Ramos (cell line): Measurements from ENCODE around the gene MED16.

Experiments used
- in situ Hi-C: fragments of 300-500 bp; cut with MboI; formaldehyde crosslinking; loops from one replicate; pipeline ENCODE4 v1.14.3; 2022; ENCODE audit warnings: low sequenced_read_pairs; ENCODE audit not compliant: unreplicated experiment

MED16 gene

DNA sequence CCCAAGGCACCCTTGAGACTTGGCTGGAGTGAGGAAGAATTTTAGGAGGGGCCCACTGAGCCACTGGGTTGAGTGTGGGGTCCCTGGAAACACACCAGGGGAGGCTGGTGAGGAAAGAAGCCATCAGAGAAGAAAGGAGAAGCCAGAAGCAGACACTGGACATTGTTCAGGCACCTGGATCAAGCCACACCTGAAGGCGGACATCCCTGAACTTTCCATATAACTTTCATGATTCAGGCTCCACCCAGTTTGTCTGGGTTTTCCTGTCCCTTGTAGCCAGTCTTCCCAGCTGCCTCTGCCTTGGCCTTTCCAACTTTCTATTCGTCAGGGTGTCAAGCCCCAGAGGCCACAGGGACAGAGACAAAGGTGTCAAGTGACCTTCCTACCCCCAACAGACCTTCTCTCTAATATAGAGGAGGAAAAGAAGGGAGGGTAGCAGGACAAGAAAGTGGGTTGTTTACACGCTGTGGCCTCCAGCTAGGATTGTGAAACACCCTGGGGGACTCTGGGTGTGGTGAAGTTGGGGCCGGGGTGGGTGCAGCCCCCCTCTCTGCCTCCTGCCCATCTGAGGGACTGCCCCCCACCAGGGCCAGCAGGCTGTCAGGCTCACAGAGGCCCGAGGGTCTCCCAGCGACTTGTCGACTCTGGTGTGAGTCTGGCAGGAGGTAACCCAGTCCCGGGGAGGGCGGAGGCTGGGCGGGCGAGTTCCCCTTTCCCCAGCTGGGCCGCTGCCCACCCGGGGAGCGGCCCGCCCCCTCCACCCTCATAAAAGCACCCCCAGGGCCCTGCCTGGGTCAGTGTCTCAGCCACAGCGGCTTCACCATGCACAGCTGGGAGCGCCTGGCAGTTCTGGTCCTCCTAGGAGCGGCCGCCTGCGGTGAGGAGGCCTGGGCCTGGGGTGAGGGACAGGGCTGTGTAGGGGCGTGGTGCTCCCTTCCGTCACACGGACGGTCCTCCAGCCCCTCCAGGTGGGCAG lies 33.8 kb downstream of the MED16 start, which contains the start of gene CFD:
Gene CFD, plus strand, starts transcription at position 797 of the 976 bp plus-strand sequence. Its CDS starts 26 bp downstream, at position 823.
- in situ Hi-C loops, result loop anchor here (5.0 to 10.0 kb wide), 2 partner anchors 63 to 126 kb away; partner anchors contain the start of gene WDR18

DNA sequence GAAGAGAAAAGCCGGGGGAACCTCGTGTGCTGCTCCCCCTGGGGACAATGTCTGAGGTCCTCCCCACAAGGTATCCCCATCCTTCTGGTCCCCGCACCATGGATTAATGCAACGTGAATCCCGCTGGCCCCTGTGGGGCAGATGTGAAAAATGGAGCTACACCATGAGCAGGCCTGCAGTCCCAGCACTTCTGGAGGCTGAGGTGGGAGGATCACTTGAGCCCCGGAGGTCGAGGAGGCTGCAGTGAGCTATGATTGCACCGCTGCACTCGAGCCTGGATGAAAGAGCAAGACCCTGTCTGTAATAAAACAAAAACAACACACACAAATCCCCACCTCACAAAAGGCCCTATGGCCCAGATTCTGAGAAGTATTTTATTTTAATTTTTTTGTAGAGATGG lies 34.7 kb downstream of the MED16 start:
- in situ Hi-C loops, result loop anchor here (5.0 to 10.0 kb wide), 2 partner anchors 64 to 127 kb away; partner anchors contain the start of gene WDR18

DNA sequence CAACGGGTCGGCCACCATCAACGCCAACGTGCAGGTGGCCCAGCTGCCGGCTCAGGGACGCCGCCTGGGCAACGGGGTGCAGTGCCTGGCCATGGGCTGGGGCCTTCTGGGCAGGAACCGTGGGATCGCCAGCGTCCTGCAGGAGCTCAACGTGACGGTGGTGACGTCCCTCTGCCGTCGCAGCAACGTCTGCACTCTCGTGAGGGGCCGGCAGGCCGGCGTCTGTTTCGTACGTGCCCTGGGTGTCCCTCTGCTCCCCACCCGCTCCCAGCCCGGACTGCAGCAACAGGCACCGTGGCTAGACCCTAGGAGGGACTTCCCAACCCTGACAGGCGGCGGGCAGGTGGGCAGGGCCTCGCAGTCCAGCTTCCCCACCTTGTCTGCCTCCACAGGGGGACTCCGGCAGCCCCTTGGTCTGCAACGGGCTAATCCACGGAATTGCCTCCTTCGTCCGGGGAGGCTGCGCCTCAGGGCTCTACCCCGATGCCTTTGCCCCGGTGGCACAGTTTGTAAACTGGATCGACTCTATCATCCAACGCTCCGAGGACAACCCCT lies 37.3 kb downstream of the MED16 start:
- in situ Hi-C loops, result loop anchor here (5.0 to 10.0 kb wide), 2 partner anchors 67 to 129 kb away; partner anchors contain the start of gene WDR18

DNA sequence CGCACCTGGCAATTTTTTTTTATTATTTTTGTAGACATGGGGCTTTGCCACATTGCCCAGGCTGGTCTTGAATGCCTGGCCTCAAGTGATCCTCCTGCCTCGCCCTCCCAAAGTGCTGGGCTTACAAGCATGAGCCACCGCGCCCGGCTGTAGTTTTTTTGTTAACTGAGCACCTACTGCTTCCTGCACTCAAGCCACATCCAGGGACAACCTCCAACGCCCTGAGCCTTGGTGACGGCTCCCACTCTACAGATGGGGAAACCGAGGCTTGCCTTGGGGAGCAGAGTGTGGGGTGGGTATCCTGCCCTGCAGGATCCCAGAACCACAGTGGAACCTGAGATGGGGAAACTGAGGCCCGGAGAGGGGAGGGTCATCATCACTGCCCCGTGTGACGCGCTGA lies 37.8 kb downstream of the MED16 start:
- in situ Hi-C loops, result loop anchor here (5.0 to 10.0 kb wide), 2 partner anchors 67 to 130 kb away; partner anchors contain the start of gene WDR18

DNA sequence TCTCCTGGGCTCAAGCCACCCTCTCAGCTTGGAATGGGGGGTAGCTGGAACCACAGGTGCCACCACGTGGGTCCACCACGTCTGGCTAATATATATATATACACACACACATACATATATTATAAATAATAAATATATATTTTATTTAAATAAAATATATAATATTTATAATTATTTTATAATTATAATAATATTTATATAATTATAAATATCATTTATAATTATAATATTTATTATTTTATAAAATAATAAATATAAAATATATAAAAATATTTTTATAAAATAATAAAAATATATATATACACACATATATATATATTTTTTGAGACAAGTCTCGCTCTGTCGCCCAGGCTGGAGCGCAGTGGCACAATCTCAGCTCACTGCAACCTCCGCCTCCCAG lies 38.4 kb downstream of the MED16 start:
- in situ Hi-C loops, result loop anchor here (10.0 kb wide), 1 partner anchor 130 kb away; the partner anchor contains the start of gene WDR18

DNA sequence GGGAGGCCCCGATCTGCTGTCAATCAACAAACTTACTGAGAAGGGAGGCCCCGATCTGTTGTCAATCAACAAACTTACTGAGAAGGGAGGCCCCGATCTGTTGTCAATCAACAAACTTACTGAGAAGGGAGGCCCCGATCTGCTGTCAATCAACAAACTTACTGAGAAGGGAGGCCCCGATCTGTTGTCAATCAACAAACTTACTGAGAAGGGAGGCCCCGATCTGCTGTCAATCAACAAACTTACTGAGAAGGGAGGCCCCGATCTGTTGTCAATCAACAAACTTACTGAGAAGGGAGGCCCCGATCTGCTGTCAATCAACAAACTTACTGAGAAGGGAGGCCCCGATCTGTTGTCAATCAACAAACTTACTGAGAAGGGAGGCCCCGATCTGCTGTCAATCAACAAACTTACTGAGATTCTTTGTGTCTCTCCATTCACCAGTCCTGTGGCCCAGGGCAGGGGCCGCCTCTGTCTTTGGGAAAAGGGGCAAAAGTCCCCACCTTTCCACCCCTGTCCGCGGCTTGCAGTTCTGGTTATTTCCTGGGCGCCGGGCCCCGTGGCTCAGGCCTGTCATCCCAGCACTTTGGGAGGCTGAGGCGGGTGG lies 39.3 kb downstream of the MED16 start:
- in situ Hi-C loops, result loop anchor here (10.0 kb wide), 1 partner anchor 131 kb away; the partner anchor contains the start of gene WDR18

DNA sequence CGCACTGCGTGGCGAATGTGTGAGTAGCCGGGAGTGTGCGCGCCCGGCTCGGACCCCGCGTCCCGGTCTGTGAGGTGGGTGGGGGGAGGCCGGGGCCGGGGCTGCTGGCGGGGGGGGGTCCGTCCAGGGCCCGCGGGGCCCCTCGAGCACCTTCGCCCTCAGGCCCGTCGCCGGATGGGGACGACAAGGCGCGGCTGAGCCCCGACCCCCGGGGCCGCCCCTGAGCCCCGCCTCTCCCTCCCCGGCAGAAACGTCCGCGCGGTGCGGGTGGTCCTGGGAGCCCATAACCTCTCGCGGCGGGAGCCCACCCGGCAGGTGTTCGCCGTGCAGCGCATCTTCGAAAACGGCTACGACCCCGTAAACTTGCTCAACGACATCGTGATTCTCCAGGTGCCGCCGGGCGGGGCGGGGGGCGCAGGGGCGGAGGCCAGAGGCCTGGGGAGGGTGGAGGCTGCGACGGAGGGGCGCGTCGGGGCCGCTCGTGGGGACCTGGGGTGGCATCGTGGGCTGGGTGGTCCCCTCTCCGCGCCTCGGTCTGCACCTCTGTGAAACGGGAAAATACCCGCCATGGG lies 39.9 kb downstream of the MED16 start:
- in situ Hi-C loops, result loop anchor here (10.0 kb wide), 1 partner anchor 132 kb away; the partner anchor contains the start of gene WDR18

DNA sequence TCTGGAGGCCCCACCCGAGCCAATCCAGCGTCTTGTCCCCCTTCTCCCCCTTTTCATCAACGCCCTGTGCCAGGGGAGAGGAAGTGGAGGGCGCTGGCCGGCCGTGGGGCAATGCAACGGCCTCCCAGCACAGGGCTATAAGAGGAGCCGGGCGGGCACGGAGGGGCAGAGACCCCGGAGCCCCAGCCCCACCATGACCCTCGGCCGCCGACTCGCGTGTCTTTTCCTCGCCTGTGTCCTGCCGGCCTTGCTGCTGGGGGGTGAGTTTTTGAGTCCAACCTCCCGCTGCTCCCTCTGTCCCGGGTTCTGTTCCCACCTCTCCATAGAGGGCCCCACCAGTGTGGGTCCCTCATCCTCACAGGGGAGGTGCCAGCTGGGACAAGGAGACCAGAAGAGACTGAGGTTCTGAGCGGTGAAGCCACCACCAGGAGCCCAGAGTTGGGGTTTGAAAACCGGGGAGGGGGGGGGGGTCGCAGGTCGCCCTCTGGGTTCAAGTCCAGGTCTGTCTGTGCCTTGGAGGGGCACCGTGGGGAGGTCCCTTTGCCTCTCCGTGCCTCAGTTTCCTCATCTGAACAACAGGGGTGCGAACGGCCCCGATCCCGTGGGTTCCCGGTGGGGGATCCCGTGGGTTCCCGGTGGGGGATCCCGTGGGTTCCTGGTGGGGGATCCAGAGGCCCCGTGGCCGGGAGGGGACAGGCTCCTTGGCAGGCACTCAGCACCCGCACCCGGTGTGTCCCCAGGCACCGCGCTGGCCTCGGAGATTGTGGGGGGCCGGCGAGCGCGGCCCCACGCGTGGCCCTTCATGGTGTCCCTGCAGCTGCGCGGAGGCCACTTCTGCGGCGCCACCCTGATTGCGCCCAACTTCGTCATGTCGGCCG lies 40.6 kb downstream of the MED16 start, which contains the start of gene ELANE:
Gene ELANE, plus strand, starts transcription at position 168 of the 878 bp plus-strand sequence. Its CDS starts 26 bp downstream, at position 194.
- in situ Hi-C loops, result loop anchor here (10.0 kb wide), 1 partner anchor 132 kb away; the partner anchor contains the start of gene WDR18

DNA sequence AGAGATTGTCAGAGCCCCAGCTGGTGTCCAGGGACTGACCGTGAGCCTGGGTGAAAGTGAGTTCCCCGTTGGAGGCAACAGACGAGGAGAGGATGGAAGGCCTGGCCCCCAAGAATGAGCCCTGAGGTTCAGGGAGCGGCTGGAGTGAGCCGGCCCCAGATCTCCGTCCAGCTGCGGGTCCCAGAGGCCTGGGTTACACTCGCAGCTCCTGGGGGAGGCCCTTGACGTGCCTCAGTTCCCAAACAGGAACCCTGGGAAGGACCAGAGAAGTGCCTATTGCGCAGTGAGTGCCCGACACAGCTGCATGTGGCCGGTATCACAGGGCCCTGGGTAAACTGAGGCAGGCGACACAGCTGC lies 42.0 kb downstream of the MED16 start:
- in situ Hi-C loops, result loop anchor here (10.0 kb wide), 1 partner anchor 134 kb away; the partner anchor contains the start of gene WDR18

DNA sequence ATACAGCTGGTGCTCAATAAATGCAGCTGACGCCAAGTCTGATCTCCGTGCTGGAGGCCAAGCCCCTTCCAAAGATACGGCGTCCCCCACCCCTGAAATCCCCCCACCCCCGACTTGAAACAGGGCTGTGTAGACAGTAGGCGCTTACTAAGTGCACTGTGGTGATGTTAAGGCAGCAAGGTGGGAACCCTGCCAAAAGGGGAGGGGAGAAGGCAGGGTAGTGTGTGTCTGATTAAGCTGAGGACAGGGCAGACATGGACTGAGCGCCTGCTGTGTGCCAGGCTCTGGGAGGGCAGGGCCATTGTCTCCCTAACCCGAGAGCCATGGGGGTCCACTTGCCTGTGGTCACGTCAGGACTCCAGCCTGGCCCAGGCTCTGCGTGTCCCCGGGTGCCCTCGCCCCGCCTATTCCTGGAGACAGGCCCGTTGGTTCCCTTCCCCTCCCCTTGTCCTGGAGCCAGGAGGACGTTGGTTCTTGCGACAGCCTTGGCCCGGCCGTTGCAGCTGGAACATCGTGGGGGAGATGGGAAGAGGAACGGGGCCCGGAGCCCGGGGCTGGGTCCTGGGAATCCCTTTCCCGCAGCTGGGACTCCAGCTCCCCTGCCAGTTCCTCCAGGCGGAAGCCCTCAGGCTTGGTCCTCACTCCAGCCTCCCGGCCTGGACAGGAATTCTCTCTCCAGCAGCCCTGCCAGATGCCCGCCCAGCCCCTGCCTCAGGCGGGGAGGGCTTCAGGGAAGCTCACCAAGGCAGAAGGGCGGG lies 42.6 kb downstream of the MED16 start:
- in situ Hi-C loops, result loop anchor here (10.0 kb wide), 1 partner anchor 134 kb away; the partner anchor contains the start of gene WDR18

DNA sequence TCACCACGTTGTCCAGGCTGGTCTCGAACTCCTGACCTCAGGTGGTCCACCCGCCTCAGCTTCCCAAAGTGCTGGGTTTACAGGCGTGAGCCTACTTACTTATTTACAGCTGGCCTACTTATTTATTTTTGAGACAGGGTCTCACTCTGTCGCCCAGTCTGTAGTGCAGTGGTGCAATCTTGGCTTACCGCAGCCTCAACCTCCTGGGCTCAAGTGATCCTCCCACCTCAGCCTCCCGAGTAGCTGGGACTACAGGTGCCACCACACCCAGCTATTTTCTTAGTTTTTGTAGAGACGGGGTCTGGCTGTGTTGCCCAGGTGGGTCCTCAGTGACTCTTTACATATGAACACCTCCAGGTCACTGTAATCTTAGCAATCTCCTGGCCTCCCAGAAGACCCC lies 43.8 kb downstream of the MED16 start:
- in situ Hi-C loops, result loop anchor here (5.0 kb wide), 1 partner anchor 87 kb away; no protein-coding TSS in a partner anchor

DNA sequence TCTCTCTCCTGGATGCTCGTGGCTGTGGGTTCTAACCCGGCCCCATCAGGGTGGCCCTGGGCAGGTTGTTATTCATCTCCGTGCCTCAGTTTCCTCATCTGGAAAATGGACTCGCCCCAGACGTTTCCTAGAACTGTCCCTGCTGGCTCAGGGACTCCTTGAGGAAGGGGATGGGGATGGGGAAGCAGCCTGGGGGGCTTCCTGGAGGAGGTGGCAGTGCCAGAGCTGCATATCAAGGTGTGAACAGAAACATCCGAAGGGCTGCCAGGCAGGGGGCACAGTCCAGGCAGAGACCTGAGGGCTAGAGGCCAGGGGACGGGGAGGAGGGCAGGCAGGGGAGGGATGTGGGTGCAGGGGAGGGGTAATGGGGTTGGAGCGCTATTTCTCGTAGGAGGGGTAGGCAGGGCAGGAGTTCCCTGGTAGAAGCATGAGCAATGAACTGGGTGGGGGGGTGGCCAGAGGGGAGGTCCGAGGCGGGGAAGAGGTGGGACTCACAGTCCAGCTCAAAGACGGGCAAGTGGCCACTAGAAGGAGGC lies 44.5 kb downstream of the MED16 start:
- in situ Hi-C loops, result loop anchor here (5.0 kb wide), 1 partner anchor 86 kb away; no protein-coding TSS in a partner anchor

DNA sequence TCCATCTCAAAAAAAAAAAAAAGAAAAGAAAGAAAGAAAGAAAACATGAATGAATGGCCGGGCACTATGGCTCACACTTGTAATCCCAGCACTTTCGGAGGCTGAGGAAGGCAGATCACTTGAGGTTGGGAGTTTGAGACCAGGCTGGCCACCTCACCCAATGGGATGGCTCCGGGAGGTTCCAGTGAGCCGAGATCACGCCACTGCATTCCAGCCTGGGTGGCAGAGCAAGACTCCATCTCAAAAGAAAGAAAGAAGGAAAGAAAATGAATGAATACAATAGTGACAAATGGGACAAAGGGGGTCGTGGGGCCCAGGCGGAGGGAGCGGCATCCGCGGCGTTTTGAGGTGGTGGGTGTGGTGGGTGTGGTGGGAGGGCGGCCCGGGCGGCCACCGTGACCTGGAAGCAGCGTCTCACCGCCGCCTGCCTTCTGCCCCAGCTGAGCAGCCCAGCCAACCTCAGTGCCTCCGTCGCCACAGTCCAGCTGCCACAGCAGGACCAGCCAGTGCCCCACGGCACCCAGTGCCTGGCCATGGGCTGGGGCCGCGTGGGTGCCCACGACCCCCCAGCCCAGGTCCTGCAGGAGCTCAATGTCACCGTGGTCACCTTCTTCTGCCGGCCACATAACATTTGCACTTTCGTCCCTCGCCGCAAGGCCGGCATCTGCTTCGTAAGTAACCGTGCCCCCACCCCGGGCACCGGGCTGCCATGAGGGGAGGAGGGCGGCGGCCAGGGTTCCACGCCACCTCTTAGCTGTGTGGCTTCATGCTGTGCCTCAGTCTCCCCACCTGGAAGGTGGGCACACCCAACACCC lies 47.1 kb downstream of the MED16 start:
- in situ Hi-C loops, result loop anchor here (5.0 kb wide), 1 partner anchor 84 kb away; no protein-coding TSS in a partner anchor

DNA sequence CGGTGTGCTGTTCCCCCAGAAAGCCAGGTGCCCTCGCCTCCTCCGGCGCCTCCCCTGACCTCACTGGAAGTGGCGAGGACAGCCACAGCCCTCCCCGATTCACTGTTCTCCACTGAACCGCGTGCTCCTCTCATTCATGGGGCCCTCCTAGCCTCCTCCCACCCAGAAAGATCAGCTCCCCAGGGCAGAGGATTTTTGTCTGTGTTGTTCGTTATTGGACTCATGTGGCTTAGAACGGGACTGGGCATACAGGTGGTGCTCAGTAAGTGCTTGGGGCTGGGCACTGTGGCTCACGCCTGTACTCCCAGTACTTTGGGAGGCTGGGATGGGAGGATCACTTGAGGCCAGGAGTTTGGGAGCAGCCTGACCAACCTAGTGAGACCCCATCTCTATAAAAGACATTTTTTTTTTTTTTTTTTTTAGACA lies 48.4 kb downstream of the MED16 start:
- in situ Hi-C loops, result no loop called here

DNA sequence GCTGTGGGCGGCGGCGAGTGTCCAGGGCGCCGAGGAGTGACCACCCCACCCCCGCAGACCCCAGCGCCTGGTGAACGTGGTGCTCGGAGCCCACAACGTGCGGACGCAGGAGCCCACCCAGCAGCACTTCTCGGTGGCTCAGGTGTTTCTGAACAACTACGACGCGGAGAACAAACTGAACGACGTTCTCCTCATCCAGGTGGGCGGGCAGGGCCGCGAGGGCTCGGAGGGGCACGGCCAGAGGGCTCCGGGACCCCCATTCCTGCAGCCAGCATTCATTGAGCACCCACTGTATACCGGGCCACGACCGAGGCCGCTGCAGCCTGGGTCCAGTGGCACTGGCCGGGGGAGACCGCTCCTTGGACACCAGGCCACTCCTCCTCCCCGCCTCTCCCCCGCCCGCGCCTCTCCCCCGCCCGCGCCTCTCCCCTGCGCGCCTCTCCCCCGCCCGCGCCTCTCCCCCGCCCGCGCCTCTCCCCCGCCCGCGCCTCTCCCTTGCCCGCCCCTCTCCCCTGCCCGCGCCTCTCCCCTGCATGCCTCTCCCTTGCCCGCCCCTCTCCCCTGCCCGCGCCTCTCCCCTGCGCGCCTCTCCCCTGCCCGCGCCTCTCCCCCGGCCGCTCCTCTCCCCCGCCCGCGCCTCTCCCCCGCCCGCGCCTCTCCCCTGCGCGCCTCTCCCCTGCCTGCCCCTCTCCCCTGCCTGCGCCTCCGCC lies 49.0 kb downstream of the MED16 start:
- in situ Hi-C loops, result no loop called here

DNA sequence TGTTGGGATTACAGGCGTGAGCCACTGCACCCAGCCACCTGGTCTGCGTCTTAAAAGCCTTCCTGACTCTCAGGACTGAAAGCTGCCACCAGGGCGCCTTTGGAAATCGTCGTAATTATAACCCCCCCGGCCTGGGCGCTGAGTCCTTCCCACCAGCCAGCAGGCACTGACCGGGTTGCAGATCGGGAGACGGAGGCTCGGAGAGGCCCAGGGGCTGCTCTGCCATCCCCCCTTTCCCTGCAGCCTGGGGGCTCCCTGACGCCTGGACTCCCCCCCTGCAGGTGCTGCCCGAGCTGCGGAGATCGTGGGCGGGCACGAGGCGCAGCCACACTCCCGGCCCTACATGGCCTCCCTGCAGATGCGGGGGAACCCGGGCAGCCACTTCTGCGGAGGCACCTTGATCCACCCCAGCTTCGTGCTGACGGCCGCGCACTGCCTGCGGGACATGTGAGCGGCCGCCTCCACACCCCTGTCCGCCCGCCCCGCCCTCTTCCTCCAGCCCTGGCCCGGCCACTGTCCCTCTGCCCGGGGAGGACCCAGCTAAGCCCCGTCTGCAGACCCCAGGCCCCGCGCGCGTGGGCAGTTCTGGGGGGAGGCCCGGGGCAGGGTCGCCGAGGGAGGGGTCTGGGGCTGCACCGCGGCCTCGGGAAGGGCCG lies 49.7 kb downstream of the MED16 start:
- in situ Hi-C loops, result no loop called here
